Thoracic aorta (tissue), 2 donors: ENCODE data around the gene ATP5ME. TPM values are rescaled to one million over a fixed set of nuclear protein-coding genes. Genes with fewer than 3 reads are reported as not detected.

ENCODE experiments used
- ATAC-seq: fragments of 150-250 bp; one replicate; pipeline ENCODE4 v1.8.0; 2017; ENCODE audit warnings: low read depth; ENCODE audit not compliant: insufficient number of reproducible peaks, low FRiP score
- DNase-seq: peaks from one replicate; pipeline ENCODE4 v3.0.0-alpha.2; 2020; ENCODE audit warnings: low spot score
- H3K27ac ChIP-seq, 2 donors: fragments of 200-600 bp; sonication (generic); 1 replicate in 1 of 2; 2 replicates in 1 of 2; pipeline ENCODE4 v1.5.1; 2016; ENCODE audit warnings: mild to moderate bottlenecking in 2 of 2, moderate library complexity in 2 of 2
- H3K27me3 ChIP-seq: fragments of 200-600 bp; sonication (generic); replicated peaks from 2 replicates; pipeline ENCODE4 v1.6.0; 2016; ENCODE audit warnings: mild to moderate bottlenecking; ENCODE audit not compliant: insufficient read depth
- H3K36me3 ChIP-seq: fragments of 200-600 bp; sonication (generic); one replicate; pipeline ENCODE4 v1.5.1; 2016
- H3K4me1 ChIP-seq, 2 donors: fragments of 200-600 bp; sonication (generic); 1 replicate in 1 of 2; 2 replicates in 1 of 2; pipeline versions ENCODE4 v1.5.1 to v1.6.0; 2016; ENCODE audit warnings: low read depth in 2 of 2, mild to moderate bottlenecking in 1 of 2; ENCODE audit not compliant: control insufficient read depth in 1 of 2
- H3K4me3 ChIP-seq: fragments of 200-600 bp; sonication (generic); 2 replicates; pipeline ENCODE4 v1.5.1; 2016; ENCODE audit warnings: mild to moderate bottlenecking
- H3K9me3 ChIP-seq: fragments of 200-600 bp; sonication (generic); 2 replicates; pipeline ENCODE4 v1.5.1; 2016
- CTCF ChIP-seq: fragments of 200-600 bp; sonication (generic); IDR thresholded peaks from one replicate; pipeline ENCODE4 v1.5.1; 2019; ENCODE audit warnings: antibody characterized with exemption
- total RNA-seq, 2 donors: library from RNA; depleted of rRNA; stranded (reverse); fragments of >200 nt; gene quantifications; one replicate each; pipeline versions ENCODE4 v1.1.0 to v1.2.3, GENCODE V29; 2016

The ATP5ME gene
- total RNA-seq, 2 donors from 2014 or later: 21.0 to 51.6 TPM

GRCh38 chr4:704198-704891 is 30.3 kb upstream of the ATP5ME start:
- Histone ChIP-seq H3K4me3 (no peak overlapping the region), H3K9me3 (no peaks in the 10 kb centered on the region), H3K27ac (no peak overlapping the region), H3K36me3 (no peaks in the 10 kb centered on the region), H3K4me1 (peaks cover 21 to 35% of the 10 kb centered on the region in 2 donors), H3K27me3 (no peaks in the 10 kb centered on the region)
- ATAC-seq: no peak
- no peak for DNase-seq
- TF ChIP-seq CTCF: no peak

GRCh38 chr4:703336-704197 is 29.5 kb upstream of the ATP5ME start:
- Histone ChIP-seq H3K4me3 (no peak overlapping the region), H3K9me3 (no peaks in the 10 kb centered on the region), H3K36me3 (no peaks in the 10 kb centered on the region), H3K4me1 (peaks cover 20 to 27% of the 10 kb centered on the region in 2 donors), H3K27me3 (no peaks in the 10 kb centered on the region), H3K27ac (no peak overlapping the region)
- TF ChIP-seq CTCF: no peak
- no peak for DNase-seq
- no peak for ATAC-seq

GRCh38 chr4:702618-703048 is 28.6 kb upstream of the ATP5ME start:
- no peak for DNase-seq
- Histone ChIP-seq H3K27me3 (no peaks in the 10 kb centered on the region), H3K9me3 (no peaks in the 10 kb centered on the region), H3K4me3 (no peak overlapping the region), H3K4me1 (peaks cover 10 to 18% of the 10 kb centered on the region in 2 donors), H3K36me3 (no peaks in the 10 kb centered on the region), H3K27ac (no peak overlapping the region)
- no peak for TF ChIP-seq CTCF
- no peak for ATAC-seq

- H3K4me1 ChIP-seq: peaks cover 0 to 4% of the 10 kb centered on the region in 2 donors
- TF ChIP-seq CTCF: no peak
- ATAC-seq: no peak
- H3K4me3 ChIP-seq: no peak overlapping the region
- H3K27me3 ChIP-seq: no peaks in the 10 kb centered on the region
- no peaks in the 10 kb centered on the region for H3K9me3 ChIP-seq
- H3K36me3 ChIP-seq: no peaks in the 10 kb centered on the region
- no peak for DNase-seq
- H3K27ac ChIP-seq: no peak overlapping the region
Observed at GRCh38 chr4:700587-701264, 26.6 kb upstream of the ATP5ME start.
